IMR-90 (cell line): ENCODE results near the gene LMBR1L. TPM values are rescaled to one million over a fixed set of nuclear protein-coding genes. Genes with fewer than 3 reads are reported as not detected.

Experiments used
- ATAC-seq: fragments of 200-7000 bp; cut with Tn5 transposase; 2 replicates; pipeline ENCODE4 v1.9.1; 2020; ENCODE audit warnings: low read depth, mild to moderate bottlenecking, moderate library complexity
- BruUV-seq: library from RNA; stranded (reverse); fragments of 400-500 nt; replicated peaks from 2 replicates; lab custom pipeline; 2021; lab: Mats Ljungman, UMichigan
- CTCF ChIA-PET: fragments of 300-600 bp; formaldehyde crosslinking; extraction: SDS; loops from one replicate; lab custom pipeline; 2021; ENCODE audit warnings: antibody characterized with exemption; lab: Yijun Ruan, JAX
- POLR2A ChIA-PET: fragments of 300-600 bp; sonication (Branson Sonifier 250); formaldehyde crosslinking; loops from one replicate; lab custom pipeline; 2022; ENCODE audit warnings: antibody characterized with exemption; ENCODE audit not compliant: unreplicated experiment; lab: Charles Lee
- DNase-seq: peaks from one replicate; pipeline ENCODE4 v3.0.0; 2013
- H2AFZ ChIP-seq: replicated peaks from 2 replicates; pipeline ENCODE3; 2013; ENCODE audit warnings: low read length, mild to moderate bottlenecking; ENCODE audit not compliant: poor library complexity
- H2AK5ac ChIP-seq: 2 replicates; pipeline ENCODE4 v1.6.1; 2013; ENCODE audit warnings: low read depth, low read length, inconsistent platforms
- H2AK9ac ChIP-seq: replicated peaks from 2 replicates; pipeline ENCODE3; 2013; ENCODE audit warnings: mild to moderate bottlenecking, low read depth, low read length, moderate library complexity; ENCODE audit not compliant: poor library complexity
- H2BK120ac ChIP-seq: 2 replicates; pipeline ENCODE4 v1.6.1; 2013; ENCODE audit warnings: low read depth, low read length, inconsistent platforms
- H2BK15ac ChIP-seq: 3 replicates; pipeline ENCODE4 v1.6.1; 2013; ENCODE audit warnings: low read depth, low read length, inconsistent platforms
- H2BK20ac ChIP-seq: 2 replicates; pipeline ENCODE4 v1.6.1; 2013; ENCODE audit warnings: low read depth, mild to moderate bottlenecking, inconsistent platforms, low read length, moderate library complexity
- H2BK5ac ChIP-seq: 2 replicates; pipeline ENCODE4 v1.6.1; 2013; ENCODE audit warnings: mild to moderate bottlenecking, low read depth, low read length, inconsistent platforms; ENCODE audit not compliant: poor library complexity, severe bottlenecking
- H3K14ac ChIP-seq: replicated peaks from 2 replicates; pipeline ENCODE4 v1.6.1; 2013; ENCODE audit warnings: low read depth, low read length, inconsistent platforms
- H3K18ac ChIP-seq: 2 replicates; pipeline ENCODE4 v1.6.1; 2013; ENCODE audit warnings: low read depth, low read length, control low read depth
- H3K23ac ChIP-seq: 2 replicates; pipeline ENCODE4 v1.6.1; 2013; ENCODE audit warnings: low read depth, low read length, inconsistent platforms
- H3K27ac ChIP-seq: 2 replicates; pipeline ENCODE4 v1.5.1; 2013; ENCODE audit warnings: mild to moderate bottlenecking, control low read depth, low read length; ENCODE audit not compliant: insufficient read depth
- H3K27me3 ChIP-seq: 2 replicates; pipeline ENCODE4 v1.6.1; 2013; ENCODE audit warnings: low read length; ENCODE audit not compliant: control insufficient read depth, insufficient read depth
- H3K36me3 ChIP-seq: 2 replicates; pipeline ENCODE4 v1.6.1; 2013; ENCODE audit warnings: low read length, mixed read lengths; ENCODE audit not compliant: control insufficient read depth, insufficient read depth
- H3K4ac ChIP-seq: 2 replicates; pipeline ENCODE4 v1.6.1; 2013; ENCODE audit warnings: low read depth, low read length, inconsistent platforms
- H3K4me1 ChIP-seq: 2 replicates; pipeline ENCODE4 v1.6.1; 2013; ENCODE audit warnings: low read length, mixed read lengths; ENCODE audit not compliant: control insufficient read depth, insufficient read depth
- H3K4me2 ChIP-seq: 2 replicates; pipeline ENCODE4 v1.6.1; 2013; ENCODE audit warnings: low read depth, mild to moderate bottlenecking, control low read depth, low read length, moderate library complexity
- H3K4me3 ChIP-seq: 2 replicates; pipeline ENCODE4 v1.5.1; 2013; ENCODE audit warnings: low read depth, mild to moderate bottlenecking, control low read depth, low read length, moderate library complexity; ENCODE audit not compliant: insufficient read depth
- H3K56ac ChIP-seq: 2 replicates; pipeline ENCODE4 v1.6.1; 2013; ENCODE audit warnings: low read length, inconsistent platforms; ENCODE audit not compliant: insufficient read depth; ENCODE audit errors: extremely low read depth
- H3K79me1 ChIP-seq, 2 experiments: 2 replicates each; pipeline ENCODE4 v1.6.1; 2013; ENCODE audit warnings: low read length in 2 of 2, inconsistent platforms in 1 of 2, low read depth in 1 of 2
- H3K9ac ChIP-seq: 2 replicates; pipeline ENCODE4 v1.6.1; 2013; ENCODE audit warnings: low read depth, low read length, control low read depth
- H3K9me1 ChIP-seq: 2 replicates; pipeline ENCODE4 v1.6.1; 2013; ENCODE audit warnings: low read length, inconsistent platforms; ENCODE audit not compliant: insufficient read depth
- H3K9me3 ChIP-seq: 2 replicates; pipeline ENCODE4 v1.6.1; 2013; ENCODE audit warnings: low read length; ENCODE audit not compliant: control insufficient read depth, insufficient read depth
- H4K20me1 ChIP-seq: 2 replicates; pipeline ENCODE4 v1.6.1; 2013; ENCODE audit warnings: low read length, inconsistent platforms; ENCODE audit not compliant: insufficient read depth
- H4K5ac ChIP-seq: 2 replicates; pipeline ENCODE4 v1.6.1; 2013; ENCODE audit warnings: mild to moderate bottlenecking, low read depth, low read length, control low read depth
- H4K8ac ChIP-seq, 2 experiments: 2 replicates each; pipeline ENCODE4 v1.6.1; 2013; ENCODE audit warnings: low read depth in 2 of 2, low read length in 2 of 2, control low read depth in 1 of 2, inconsistent platforms in 1 of 2
- H4K91ac ChIP-seq: 2 replicates; pipeline ENCODE4 v1.6.1; 2013; ENCODE audit warnings: low read depth, low read length, inconsistent platforms; ENCODE audit not compliant: insufficient read depth
- CHD1 ChIP-seq: IDR thresholded peaks from 2 replicates; pipeline ENCODE4 v1.6.1; 2012; ENCODE audit warnings: low read depth, low read length, improper control_type of control experiment
- FOS ChIP-seq: fragments of 150-350 bp; IDR thresholded peaks from 2 replicates; pipeline ENCODE4 v1.6.1; 2016; ENCODE audit warnings: low read depth, low read length
- MAZ ChIP-seq: IDR thresholded peaks from 2 replicates; pipeline ENCODE4 v1.6.1; 2012; ENCODE audit warnings: low read depth, mild to moderate bottlenecking, low read length, improper control_type of control experiment, moderate library complexity, borderline replicate concordance
- MXI1 ChIP-seq: IDR thresholded peaks from 2 replicates; pipeline ENCODE4 v1.6.1; 2012; ENCODE audit warnings: low read depth, mild to moderate bottlenecking, low read length, moderate library complexity, borderline replicate concordance
- POLR2A ChIP-seq: IDR thresholded peaks from 2 replicates; pipeline ENCODE4 v1.6.1; 2012; ENCODE audit warnings: mild to moderate bottlenecking, low read depth, low read length
- WGBS, 2 experiments: methylation state at CpG; one replicate each; pipeline versions ENCODE4 v1.1.5 to v1.1.7; 2013; ENCODE audit warnings: missing lambda C conversion rate in 2 of 2; ENCODE audit not compliant: insufficient read length in 1 of 2; ENCODE audit errors: extremely low coverage in 2 of 2; 5-methylcytosine and 5-hydroxymethylcytosine counted together
- dilution Hi-C: fragments of 300-500 bp; cut with HindIII; formaldehyde crosslinking; loops from one replicate; pipeline ENCODE4 v1.14.3; 2018; ENCODE audit warnings: low sequenced_read_pairs; ENCODE audit not compliant: unreplicated experiment
- in situ Hi-C: fragments of 300-500 bp; cut with MboI; formaldehyde crosslinking; loops from 3 replicates; pipeline ENCODE4 v1.14.3; 2019; ENCODE audit warnings: low sequenced_read_pairs, inconsistent platforms, mixed read lengths
- intact Hi-C: fragments of 100-400 bp; cut with micrococcal nuclease; formaldehyde crosslinking; loops from 2 replicates; pipeline ENCODE4 v1.10.0; 2022
- polyA plus RNA-seq, 3 experiments: library from polyadenylated mRNA; depleted of rRNA; stranded (reverse); fragments of >200 nt; gene quantifications; 2 replicates each; pipeline ENCODE4 v1.2.3, GENCODE V29; 2012; ENCODE audit warnings: low replicate concordance in 1 of 3
- total RNA-seq: library from RNA; depleted of rRNA; stranded (reverse); fragments of >200 nt; gene quantifications from 2 replicates; pipeline ENCODE4 v1.2.3, GENCODE V29; 2012
- TF ChIP-seq, protein P1 (sequence below): fragments of 150-350 bp; IDR thresholded peaks from 2 replicates; pipeline ENCODE4 v1.6.1; 2016; ENCODE audit warnings: low read depth, mild to moderate bottlenecking, low read length, moderate library complexity, borderline replicate concordance
- TF ChIP-seq, protein P2 (sequence below): fragments of 150-350 bp; IDR thresholded peaks from 2 replicates; pipeline ENCODE4 v1.6.1; 2017; ENCODE audit warnings: mild to moderate bottlenecking, antibody characterized with exemption, low read length, low read depth

The LMBR1L gene
- total and polyA plus RNA-seq, 2 of the 4 experiments (the other 2 are of a cell fraction) = 33.0 to 44.6 TPM

DNA sequence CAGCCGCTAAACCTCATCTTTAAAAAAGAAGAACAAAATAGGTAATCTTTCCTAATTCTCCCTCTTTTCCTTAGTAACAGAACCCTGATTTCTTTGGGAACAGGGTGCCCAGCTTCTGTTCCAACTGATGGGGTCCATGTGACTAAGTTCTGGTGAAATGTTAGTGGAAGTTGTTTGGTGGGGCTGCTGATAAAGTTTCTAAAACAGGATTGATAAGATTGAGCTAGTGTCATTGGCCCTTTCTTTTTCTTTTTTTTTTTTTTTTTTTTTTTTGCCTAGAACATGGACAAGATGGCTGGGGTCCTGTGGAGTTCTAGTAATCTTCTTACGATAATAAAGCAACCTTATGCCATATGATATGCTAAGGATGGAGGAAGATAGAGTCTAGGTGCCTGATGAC, 36.7 kb upstream of the LMBR1L start:
- intact Hi-C loops (no loop called here), dilution Hi-C loops (no loop called here), in situ Hi-C loops (no loop called here)
- no peak overlapping the region for H2BK15ac ChIP-seq
- ChIA-PET CTCF (no interaction called here), POLR2A (no interaction called here)
- no peak overlapping the region for H3K4ac ChIP-seq
- no peak for ATAC-seq
- no peak overlapping the region for H4K5ac ChIP-seq
- no peaks in the 10 kb centered on the region for H4K20me1 ChIP-seq
- DNase-seq = no peak
- no peak overlapping the region for H4K91ac ChIP-seq
- H3K4me3 ChIP-seq = no peak overlapping the region
- no peaks in the 10 kb centered on the region for H3K79me1 ChIP-seq
- H3K9ac ChIP-seq = no peak overlapping the region
- H3K36me3 ChIP-seq = no peaks in the 10 kb centered on the region
- H2AFZ ChIP-seq = no peak overlapping the region
- no TSS peak for BruUV-seq
- no peak overlapping the region for H2BK120ac ChIP-seq
- no peaks in the 10 kb centered on the region for H3K9me3 ChIP-seq
- H3K56ac ChIP-seq = no peak overlapping the region
- H3K4me1 ChIP-seq = no peaks in the 10 kb centered on the region
- no peaks in the 10 kb centered on the region for H3K27me3 ChIP-seq
- no peak overlapping the region for H2AK9ac ChIP-seq
- TF ChIP-seq POLR2A = no peak
- TF ChIP-seq MXI1 = no peak
- TF ChIP-seq, protein P1, sequence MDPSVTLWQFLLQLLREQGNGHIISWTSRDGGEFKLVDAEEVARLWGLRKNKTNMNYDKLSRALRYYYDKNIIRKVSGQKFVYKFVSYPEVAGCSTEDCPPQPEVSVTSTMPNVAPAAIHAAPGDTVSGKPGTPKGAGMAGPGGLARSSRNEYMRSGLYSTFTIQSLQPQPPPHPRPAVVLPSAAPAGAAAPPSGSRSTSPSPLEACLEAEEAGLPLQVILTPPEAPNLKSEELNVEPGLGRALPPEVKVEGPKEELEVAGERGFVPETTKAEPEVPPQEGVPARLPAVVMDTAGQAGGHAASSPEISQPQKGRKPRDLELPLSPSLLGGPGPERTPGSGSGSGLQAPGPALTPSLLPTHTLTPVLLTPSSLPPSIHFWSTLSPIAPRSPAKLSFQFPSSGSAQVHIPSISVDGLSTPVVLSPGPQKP = no peak
- TF ChIP-seq CHD1 = no peak
- TF ChIP-seq MAZ = no peak
- no peak for TF ChIP-seq FOS
- TF ChIP-seq, protein P2, sequence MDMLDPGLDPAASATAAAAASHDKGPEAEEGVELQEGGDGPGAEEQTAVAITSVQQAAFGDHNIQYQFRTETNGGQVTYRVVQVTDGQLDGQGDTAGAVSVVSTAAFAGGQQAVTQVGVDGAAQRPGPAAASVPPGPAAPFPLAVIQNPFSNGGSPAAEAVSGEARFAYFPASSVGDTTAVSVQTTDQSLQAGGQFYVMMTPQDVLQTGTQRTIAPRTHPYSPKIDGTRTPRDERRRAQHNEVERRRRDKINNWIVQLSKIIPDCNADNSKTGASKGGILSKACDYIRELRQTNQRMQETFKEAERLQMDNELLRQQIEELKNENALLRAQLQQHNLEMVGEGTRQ = no peak
- H3K18ac ChIP-seq = no peak overlapping the region
- H2AK5ac ChIP-seq = no peak overlapping the region
- no peak overlapping the region for H3K4me2 ChIP-seq
- H2BK20ac ChIP-seq = no peak overlapping the region
- no peak overlapping the region for H3K23ac ChIP-seq
- H4K8ac ChIP-seq = no peak overlapping the region
- no CpG with 5 or more reads among the region's 2 CpGs for WGBS, 2 experiments
- no peak overlapping the region for H3K14ac ChIP-seq
- H3K9me1 ChIP-seq = no peaks in the 10 kb centered on the region
- H3K27ac ChIP-seq = no peak overlapping the region
- H2BK5ac ChIP-seq = no peak overlapping the region
